Glutamatergic neuron (in vitro differentiated cells): Measurements from ENCODE around the gene BTRC. TPM values are rescaled to one million over a fixed set of nuclear protein-coding genes. Genes with fewer than 3 reads are reported as not detected.

Experiments used
- DNase-seq: peaks from one replicate; pipeline ENCODE4 v3.0.0; 2022
- H3K27ac Mint-ChIP-seq: one replicate; pipeline ENCODE4 v1.8.0; 2020; ENCODE audit warnings: mild to moderate bottlenecking, mixed read lengths, inconsistent platforms; ENCODE audit not compliant: unreplicated experiment
- H3K27me3 Mint-ChIP-seq: one replicate; pipeline ENCODE4 v1.8.0; 2020; ENCODE audit warnings: mild to moderate bottlenecking, moderate library complexity, mixed read lengths, inconsistent platforms; ENCODE audit not compliant: unreplicated experiment
- H3K36me3 Mint-ChIP-seq: one replicate; pipeline ENCODE4 v1.8.0; 2020; ENCODE audit warnings: mild to moderate bottlenecking, mixed read lengths, inconsistent platforms; ENCODE audit not compliant: unreplicated experiment
- H3K4me1 Mint-ChIP-seq: one replicate; pipeline ENCODE4 v1.8.0; 2020; ENCODE audit warnings: mild to moderate bottlenecking, low read depth, mixed read lengths, inconsistent platforms; ENCODE audit not compliant: unreplicated experiment
- H3K4me3 Mint-ChIP-seq: one replicate; pipeline ENCODE4 v1.8.0; 2020; ENCODE audit warnings: mild to moderate bottlenecking, mixed read lengths, inconsistent platforms; ENCODE audit not compliant: unreplicated experiment
- H3K9me3 Mint-ChIP-seq: one replicate; pipeline ENCODE4 v1.8.0; 2020; ENCODE audit warnings: mild to moderate bottlenecking, moderate library complexity, mixed read lengths, inconsistent platforms; ENCODE audit not compliant: unreplicated experiment
- total RNA-seq: library from RNA; stranded (reverse); fragmentation: NEBNext Ultra II Directional; extraction: Animal tissue kit (Norgen Biotek cat#: 25700); gene quantifications from one replicate; pipeline ENCODE4 v1.2.1, GENCODE V29; 2021; ENCODE audit not compliant: unreplicated experiment
- TF ChIP-seq, protein P1 (sequence below): fragments of 200-600 bp; sonication (generic); IDR thresholded peaks from one replicate; pipeline ENCODE4 v1.5.0; 2021; ENCODE audit not compliant: partially characterized antibody, unreplicated experiment

The BTRC gene
- total RNA-seq, 1 donor from 2014 or later, result 28.9 TPM

DNA sequence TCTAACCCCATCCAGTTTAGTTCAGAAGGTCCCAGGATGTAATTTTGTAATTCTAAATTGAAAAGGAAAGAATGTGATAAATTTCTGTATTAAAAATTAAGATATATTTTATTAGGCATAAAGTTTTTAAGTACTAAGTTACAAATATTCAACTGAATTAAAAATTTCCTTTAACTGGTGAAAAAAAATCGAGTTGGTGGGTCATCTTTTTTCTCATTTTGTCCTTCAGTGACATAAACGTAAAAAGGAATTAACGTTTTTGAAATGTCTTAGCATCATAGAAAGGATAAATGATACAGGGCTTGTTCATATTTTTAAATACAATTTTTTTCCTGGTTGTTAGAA, 88.5 kb downstream of the BTRC start:
- no peak for DNase-seq
- Mint-ChIP-seq H3K9me3 (peaks cover 5% of the 10 kb centered on the region), H3K27ac (no peak overlapping the region), H3K4me1 (peaks cover 11% of the 10 kb centered on the region), H3K27me3 (peaks cover 7% of the 10 kb centered on the region), H3K36me3 (no peaks in the 10 kb centered on the region), H3K4me3 (no peak overlapping the region)
- TF ChIP-seq, protein P1, sequence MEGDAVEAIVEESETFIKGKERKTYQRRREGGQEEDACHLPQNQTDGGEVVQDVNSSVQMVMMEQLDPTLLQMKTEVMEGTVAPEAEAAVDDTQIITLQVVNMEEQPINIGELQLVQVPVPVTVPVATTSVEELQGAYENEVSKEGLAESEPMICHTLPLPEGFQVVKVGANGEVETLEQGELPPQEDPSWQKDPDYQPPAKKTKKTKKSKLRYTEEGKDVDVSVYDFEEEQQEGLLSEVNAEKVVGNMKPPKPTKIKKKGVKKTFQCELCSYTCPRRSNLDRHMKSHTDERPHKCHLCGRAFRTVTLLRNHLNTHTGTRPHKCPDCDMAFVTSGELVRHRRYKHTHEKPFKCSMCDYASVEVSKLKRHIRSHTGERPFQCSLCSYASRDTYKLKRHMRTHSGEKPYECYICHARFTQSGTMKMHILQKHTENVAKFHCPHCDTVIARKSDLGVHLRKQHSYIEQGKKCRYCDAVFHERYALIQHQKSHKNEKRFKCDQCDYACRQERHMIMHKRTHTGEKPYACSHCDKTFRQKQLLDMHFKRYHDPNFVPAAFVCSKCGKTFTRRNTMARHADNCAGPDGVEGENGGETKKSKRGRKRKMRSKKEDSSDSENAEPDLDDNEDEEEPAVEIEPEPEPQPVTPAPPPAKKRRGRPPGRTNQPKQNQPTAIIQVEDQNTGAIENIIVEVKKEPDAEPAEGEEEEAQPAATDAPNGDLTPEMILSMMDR, result no peak

GRCh38 chr10:101444058-101444898, 90.3 kb downstream of the BTRC start:
- Mint-ChIP-seq H3K4me1 (peaks cover 13% of the 10 kb centered on the region), H3K4me3 (no peak overlapping the region), H3K36me3 (no peaks in the 10 kb centered on the region), H3K9me3 (peaks cover 5% of the 10 kb centered on the region), H3K27me3 (peaks cover 7% of the 10 kb centered on the region), H3K27ac (no peak overlapping the region)
- TF ChIP-seq, protein P1, result no peak
- no peak for DNase-seq

DNA sequence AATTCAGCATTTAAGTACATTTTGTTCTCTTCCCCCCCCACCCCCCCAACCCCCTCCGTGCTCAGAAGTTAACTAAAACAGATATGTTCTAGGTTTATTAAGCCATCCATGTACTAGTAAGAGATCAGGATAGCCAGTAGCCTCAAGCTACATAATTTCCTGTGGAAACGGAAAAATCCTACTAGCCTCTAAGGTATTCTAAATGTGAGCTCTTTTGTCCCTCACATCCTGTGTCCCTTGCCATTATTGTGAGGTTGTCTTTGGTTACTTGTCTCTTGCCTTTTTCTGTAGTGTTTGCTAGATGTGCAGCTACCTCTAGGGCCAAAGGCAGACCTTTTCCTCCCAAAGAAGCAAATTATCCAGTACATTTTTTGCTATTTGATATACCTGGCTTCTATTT, 92.1 kb downstream of the BTRC start:
- DNase-seq, result no peak
- no peaks in the 10 kb centered on the region for H3K36me3 Mint-ChIP-seq
- peaks cover 5% of the 10 kb centered on the region for H3K9me3 Mint-ChIP-seq
- no peak overlapping the region for H3K27ac Mint-ChIP-seq
- TF ChIP-seq, protein P1, result no peak
- H3K4me3 Mint-ChIP-seq, result no peak overlapping the region
- peaks cover 24% of the 10 kb centered on the region for H3K4me1 Mint-ChIP-seq
- peaks cover 7% of the 10 kb centered on the region for H3K27me3 Mint-ChIP-seq

DNA sequence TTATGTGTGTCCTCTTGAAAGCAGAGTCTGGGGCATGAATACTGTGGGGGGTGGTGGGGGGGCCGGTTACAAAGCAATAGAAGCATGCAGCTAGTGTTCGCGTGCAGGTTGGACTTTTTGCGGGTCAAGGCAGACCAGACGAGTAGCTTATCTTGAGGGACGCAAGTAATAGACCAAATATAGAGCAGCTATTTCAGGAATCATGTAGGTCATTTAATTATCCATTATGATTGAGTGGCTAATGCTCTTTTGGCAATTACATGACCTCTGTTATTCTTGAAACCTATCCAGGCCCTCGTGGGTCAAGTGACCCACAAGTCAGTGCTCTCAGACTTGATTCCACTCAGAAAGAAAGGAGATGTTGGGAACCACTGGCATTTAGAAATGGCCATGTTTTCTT, 93.0 kb downstream of the BTRC start:
- H3K27me3 Mint-ChIP-seq, result peaks cover 6% of the 10 kb centered on the region
- no peak overlapping the region for H3K27ac Mint-ChIP-seq
- no peak for DNase-seq
- H3K4me1 Mint-ChIP-seq, result peaks cover 32% of the 10 kb centered on the region
- H3K4me3 Mint-ChIP-seq, result no peak overlapping the region
- TF ChIP-seq, protein P1, result no peak
- peaks cover 7% of the 10 kb centered on the region for H3K9me3 Mint-ChIP-seq
- no peaks in the 10 kb centered on the region for H3K36me3 Mint-ChIP-seq

- H3K4me1 Mint-ChIP-seq, result peaks cover 31% of the 10 kb centered on the region
- no peak overlapping the region for H3K4me3 Mint-ChIP-seq
- H3K27me3 Mint-ChIP-seq, result peaks cover 3% of the 10 kb centered on the region
- DNase-seq, result no peak
- H3K9me3 Mint-ChIP-seq, result peaks cover 3% of the 10 kb centered on the region
- TF ChIP-seq, protein P1, result no peak
- no peak overlapping the region for H3K27ac Mint-ChIP-seq
- H3K36me3 Mint-ChIP-seq, result no peaks in the 10 kb centered on the region
Observed at GRCh38 chr10:101447477-101447876, 93.5 kb downstream of the BTRC start.
